HG03354 (cell line): ENCODE data around the gene EYS.

Experiments used
- ATAC-seq: cut with Tn5 transposase; IDR thresholded peaks from one replicate; pipeline ENCODE4 v1.9.1; 2021; ENCODE audit warnings: mild to moderate bottlenecking; ENCODE audit not compliant: unreplicated experiment, poor library complexity, severe bottlenecking

The EYS gene

GRCh38 chr6:64146094-64146493 lies 1560.9 kb downstream of the EYS start:
- ATAC-seq: no peak

GRCh38 chr6:64145658-64146057 lies 1561.4 kb downstream of the EYS start:
- no peak for ATAC-seq

DNA sequence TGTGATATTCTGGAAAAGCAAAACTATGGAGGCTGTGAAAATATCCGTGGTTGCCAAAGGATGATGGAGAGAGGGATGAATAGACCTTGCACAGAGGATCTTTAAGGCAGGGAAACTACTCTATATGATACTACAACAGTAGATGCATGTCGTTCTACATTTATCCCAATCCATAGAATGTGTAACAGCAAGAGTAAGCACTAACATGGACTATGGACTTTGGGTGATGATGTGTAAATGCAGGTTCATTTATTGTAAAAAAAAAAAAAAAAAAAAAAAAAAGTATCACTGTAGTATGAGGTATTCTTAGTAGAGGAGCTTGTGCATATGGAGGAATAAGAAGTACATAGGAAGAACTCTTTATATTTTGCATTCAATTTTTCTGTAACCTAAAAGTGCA lies 1563.9 kb downstream of the EYS start:
- no peak for ATAC-seq

DNA sequence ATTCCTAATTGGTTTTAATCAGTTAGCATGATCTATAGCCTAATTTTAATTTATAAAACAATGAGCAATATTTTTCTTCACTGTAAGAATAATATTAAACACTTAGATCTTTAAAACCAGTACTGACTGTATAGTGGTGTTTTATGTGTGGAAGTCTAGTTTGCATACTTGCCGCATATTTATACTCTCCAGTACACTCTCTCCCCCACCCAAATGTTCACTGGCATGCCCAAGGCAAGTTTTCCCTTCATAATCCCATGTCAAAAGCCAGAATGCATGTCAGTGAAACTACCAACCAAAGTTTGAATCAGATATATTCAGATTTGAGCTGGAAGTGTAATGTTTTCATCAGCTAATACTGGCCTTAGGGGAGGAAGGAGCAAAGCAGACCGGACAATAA lies 1565.3 kb downstream of the EYS start:
- ATAC-seq: no peak

DNA sequence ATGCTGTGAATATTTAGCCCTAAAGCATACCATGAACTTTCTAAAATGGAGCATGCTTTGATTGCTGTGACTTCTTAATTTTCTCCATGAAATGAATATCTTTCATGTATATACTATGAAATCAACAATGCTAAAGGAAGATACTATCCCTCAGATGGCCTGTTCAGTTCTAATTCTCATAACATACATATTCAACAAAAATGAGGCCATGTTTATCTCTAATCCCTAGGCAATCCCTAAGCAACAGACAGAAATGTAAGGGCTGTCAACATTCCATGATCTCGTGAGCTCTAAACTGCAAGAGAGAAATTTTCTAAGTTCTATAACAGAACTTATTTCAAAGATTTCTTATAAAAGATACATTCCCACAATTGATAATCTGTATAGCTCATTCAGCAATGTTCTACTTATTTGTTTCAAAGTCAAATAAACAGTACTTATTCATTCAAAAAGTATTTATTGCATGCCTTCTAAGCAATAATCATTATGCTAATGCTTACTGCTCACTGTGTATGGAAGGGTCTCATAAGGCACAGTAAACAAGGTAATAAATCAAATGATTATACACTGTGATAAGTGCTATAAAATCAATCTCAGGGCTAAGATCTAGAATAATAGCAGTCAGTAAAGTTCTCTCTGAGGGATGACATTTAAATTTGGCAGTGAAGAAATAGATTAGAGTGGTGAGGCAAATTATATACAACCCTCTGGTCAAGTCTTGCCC lies 1578.6 kb downstream of the EYS start:
- ATAC-seq: no peak

DNA sequence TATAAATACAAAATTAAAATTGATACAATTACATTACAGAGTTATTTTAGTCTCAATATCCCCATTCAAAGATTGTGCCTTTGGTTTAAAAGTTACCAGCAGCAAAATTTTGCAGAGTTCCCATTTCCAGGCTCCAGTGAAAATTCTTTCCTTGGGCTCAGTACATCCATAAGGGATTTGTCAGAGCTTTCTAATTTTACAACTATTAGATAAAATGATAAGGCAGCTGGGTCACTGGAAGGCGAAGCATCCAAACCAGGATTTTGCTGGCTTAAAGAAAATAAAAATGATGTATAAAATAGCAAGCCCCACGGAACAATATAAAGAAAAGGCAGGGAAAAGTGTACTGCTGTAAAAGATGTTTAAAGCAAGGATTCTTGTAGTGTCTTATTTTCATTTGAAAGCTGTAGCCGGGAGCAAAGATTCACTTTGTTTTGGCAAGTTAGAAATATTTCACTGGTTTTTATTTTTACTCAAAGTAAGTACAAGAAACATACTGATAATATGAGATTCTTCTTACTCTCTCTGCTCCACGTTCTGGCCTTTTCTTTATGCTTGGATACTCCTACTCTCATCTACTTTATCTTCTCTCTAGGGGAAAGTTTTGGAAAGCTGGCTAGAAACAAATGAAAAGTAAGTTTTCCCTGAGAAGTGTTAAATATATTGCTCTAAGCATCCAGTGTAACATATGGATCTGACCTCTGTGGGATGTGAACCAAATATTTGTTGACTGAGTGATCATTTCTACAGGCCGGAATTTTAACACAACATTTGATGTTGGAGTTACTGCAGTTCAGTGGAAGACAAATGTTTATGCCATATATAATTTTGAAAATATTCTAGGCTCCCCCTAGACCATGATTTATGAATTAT lies 1583.0 kb downstream of the EYS start:
- no peak for ATAC-seq

GRCh38 chr6:64122712-64123375 lies 1584.2 kb downstream of the EYS start:
- no peak for ATAC-seq

DNA sequence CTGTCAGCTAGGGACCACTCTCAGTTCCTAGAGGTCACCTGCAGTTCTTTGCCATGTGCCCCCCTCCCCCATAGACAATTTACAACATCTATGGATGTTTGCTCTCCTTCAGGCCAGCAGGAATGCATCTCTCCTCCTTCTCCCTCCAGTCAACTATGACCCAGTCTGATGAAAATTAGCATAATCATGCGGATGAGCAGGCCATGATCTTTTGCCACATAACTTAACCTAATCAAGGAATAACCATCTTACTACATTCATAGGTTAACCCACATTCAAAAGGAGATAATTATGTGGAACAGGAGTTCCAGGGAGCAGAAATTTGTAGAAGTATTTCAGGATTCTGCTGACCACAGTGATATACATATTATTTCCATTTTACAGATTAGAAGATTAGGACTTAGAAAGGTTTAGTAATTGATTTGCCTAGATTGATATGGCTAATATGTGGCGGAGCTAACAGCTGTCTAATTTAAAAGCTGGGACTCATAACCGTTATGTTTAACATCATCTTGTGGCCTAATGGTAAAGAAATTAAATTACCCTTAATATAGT lies 1585.9 kb downstream of the EYS start:
- ATAC-seq: no peak

GRCh38 chr6:64113704-64114103 lies 1593.3 kb downstream of the EYS start:
- no peak for ATAC-seq

GRCh38 chr6:64104051-64104450 lies 1603.0 kb downstream of the EYS start:
- no peak for ATAC-seq

DNA sequence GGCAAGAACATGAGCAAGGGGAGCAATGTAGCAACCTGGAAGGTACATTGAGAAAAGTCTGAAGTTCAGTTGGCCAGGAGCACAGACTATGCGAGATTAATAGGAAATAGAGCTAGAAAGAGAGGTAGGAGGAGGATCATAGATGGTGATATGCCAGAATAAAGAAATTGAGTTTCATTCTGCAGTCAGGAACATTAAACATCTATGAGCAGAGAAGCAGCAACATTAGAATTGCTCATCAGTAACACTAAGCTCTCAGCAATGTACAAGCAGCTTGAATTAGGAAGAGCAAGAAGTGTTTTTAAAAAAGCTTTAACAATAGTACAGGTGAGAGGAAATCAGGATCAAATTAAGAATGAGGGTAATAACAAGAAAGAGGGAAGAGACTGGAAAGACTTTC lies 1603.5 kb downstream of the EYS start:
- no peak for ATAC-seq

GRCh38 chr6:64100702-64101303 lies 1606.2 kb downstream of the EYS start:
- ATAC-seq: no peak

DNA sequence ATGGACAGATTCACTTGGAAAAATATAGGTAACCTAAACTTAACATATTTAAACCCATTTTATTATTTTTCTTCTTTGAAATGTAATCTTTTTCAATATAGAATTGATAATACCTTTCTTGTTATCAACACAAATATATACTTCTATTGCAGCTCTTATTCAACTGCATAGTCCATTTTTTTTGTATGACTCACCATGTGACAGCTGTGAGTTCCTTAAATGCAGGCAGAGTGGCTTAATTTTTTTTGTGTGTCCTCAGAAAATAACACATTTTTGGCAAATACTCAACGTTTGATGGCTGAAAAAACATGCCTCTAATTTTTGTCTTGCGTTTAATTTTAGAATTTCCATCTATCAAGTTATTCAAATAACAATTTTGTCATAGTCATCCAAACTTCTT lies 1616.7 kb downstream of the EYS start:
- no peak for ATAC-seq

DNA sequence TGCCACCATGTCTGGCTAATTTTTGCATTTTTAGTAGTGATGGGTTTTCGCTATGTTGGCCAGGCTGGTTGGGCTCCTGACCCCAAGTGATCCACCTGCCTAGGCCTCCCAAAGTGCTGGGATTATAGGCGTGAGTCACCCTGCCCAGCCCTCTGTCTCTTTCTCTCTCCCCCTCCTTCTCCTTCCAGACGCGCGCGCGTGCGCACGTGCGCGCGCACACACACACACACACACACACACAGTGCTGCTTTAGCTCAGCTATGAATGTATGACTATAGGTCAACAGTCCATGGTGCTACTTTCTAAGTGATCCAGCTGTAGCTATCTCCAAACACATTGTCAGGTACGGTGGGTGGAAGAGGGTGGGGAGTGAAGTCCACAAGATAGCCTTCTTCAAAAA lies 1621.9 kb downstream of the EYS start:
- ATAC-seq: no peak

- ATAC-seq: no peak
Observed at GRCh38 chr6:64084185-64084663, 1622.8 kb downstream of the EYS start.

- ATAC-seq: peak; percentile 44
Observed at GRCh38 chr6:64083261-64083660, 1623.8 kb downstream of the EYS start.

- ATAC-seq: no peak
Observed at GRCh38 chr6:64081453-64081852, 1625.6 kb downstream of the EYS start.

GRCh38 chr6:64074981-64075380 lies 1632.0 kb downstream of the EYS start:
- no peak for ATAC-seq

GRCh38 chr6:64072686-64073085 lies 1634.3 kb downstream of the EYS start:
- ATAC-seq: no peak

GRCh38 chr6:64064919-64065318 lies 1642.1 kb downstream of the EYS start:
- ATAC-seq: no peak
